Activated naive CD4-positive, alpha-beta T cell treated with anti-CD3 and anti-CD28 coated beads, Interleukin-2, amount 50 U/mL, for 72 hours (primary cell): ENCODE measurements around the gene TMEM74B. TPM values are rescaled to one million over a fixed set of nuclear protein-coding genes. Genes with fewer than 3 reads are reported as not detected.

Experiments used
- ATAC-seq, 2 donors: fragments of 150-1000 bp; cut with Tn5 transposase; 2 replicates each; pipeline ENCODE4 v1.10.0; 2021; ENCODE audit warnings: mild to moderate bottlenecking in 2 of 2, moderate library complexity in 2 of 2
- DNase-seq, 2 donors: peaks; one replicate each; pipeline ENCODE4 v3.0.0; 2021 to 2022; ENCODE audit warnings: low spot score in 2 of 2
- H3K27ac Mint-ChIP-seq, 2 donors: one replicate each; pipeline ENCODE4 v1.8.0; 2022; ENCODE audit warnings: mild to moderate bottlenecking in 2 of 2, mixed read lengths in 2 of 2
- H3K36me3 Mint-ChIP-seq, 2 donors: one replicate each; pipeline ENCODE4 v1.8.0; 2022; ENCODE audit warnings: mixed read lengths in 2 of 2
- H3K9me3 Mint-ChIP-seq, 2 donors: one replicate each; pipeline ENCODE4 v1.8.0; 2022; ENCODE audit warnings: mixed read lengths in 2 of 2
- total RNA-seq, 2 donors: library from RNA; stranded (reverse); gene quantifications; one replicate each; pipeline ENCODE4 v1.2.3, GENCODE V29; 2022

Gene TMEM74B
- total RNA-seq, 2 donors from 2014 or later = 8.3 TPM; not detected in 1

DNA sequence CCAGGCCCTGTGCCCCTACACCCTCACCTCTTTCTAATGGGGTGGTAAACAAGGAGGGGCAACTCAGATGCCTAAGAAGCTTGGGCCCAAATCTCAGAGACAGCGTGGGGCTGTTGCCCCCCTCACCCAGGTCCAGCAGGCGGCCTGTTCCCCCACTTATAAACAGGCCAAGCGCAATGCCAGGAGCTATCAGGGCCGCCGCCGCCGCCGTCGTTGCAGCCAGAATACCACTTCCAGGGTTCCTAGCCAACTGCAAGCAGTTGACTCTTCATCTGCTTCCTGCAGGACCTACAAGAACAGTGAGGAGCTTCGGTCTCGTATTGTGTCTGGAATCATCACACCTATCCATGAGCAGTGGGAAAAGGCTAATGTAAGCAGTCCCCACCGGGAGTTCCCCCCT lies 49.9 kb downstream of the TMEM74B start:
- DNase-seq (no peak), ATAC-seq (no peak)
- H3K9me3 Mint-ChIP-seq = no peaks in the 10 kb centered on the region
- H3K27ac Mint-ChIP-seq = no peak overlapping the region
- H3K36me3 Mint-ChIP-seq = peaks cover 19 to 43% of the 10 kb centered on the region in 2 donors

DNA sequence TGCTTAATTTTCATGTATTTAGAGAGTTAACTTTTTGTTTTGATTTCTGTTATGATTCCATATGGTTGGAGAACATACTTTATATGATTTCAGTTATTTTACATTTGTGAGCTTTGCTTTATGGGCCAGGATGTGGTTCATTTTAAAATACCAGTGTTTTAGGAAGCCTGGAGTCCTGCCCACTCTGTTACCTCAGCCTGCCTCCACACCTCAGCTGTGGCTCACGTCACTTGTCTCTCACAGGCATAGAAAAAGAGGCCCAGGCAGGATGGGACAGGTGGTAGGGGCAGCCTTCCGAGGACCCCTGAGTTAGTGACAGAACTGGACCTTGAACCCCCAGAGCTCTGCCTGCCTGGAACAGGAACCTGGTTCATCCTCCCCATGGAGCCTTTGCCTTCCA lies 50.4 kb downstream of the TMEM74B start:
- Mint-ChIP-seq H3K9me3 (no peaks in the 10 kb centered on the region), H3K27ac (no peak overlapping the region), H3K36me3 (peaks cover 22 to 47% of the 10 kb centered on the region in 2 donors)
- ATAC-seq (no peak), DNase-seq (no peak)

DNA sequence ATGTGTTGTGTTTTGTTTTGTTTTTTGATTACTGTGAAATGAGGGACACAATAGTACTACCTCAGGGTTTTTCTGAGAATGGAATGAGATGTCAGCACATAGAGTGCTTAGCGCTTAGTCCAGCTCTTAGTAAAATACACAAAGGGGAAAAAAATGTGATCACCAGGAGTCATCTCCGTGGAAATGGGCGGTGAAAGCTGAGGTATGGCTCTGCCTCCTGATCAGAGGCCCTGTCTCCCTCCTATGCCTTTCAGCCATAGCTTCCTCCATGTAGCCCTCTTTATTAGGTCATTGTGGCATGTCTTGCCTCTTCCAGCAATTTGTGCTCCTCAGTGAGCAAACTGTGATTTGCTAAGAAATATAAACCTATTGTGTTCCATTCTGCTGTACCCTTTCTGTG lies 53.4 kb downstream of the TMEM74B start:
- DNase-seq = no peak
- ATAC-seq = no peak
- H3K27ac Mint-ChIP-seq = peak overlapping the region; percentile 19 to 40
- H3K36me3 Mint-ChIP-seq = peaks cover 22 to 46% of the 10 kb centered on the region in 2 donors
- H3K9me3 Mint-ChIP-seq = no peaks in the 10 kb centered on the region

DNA sequence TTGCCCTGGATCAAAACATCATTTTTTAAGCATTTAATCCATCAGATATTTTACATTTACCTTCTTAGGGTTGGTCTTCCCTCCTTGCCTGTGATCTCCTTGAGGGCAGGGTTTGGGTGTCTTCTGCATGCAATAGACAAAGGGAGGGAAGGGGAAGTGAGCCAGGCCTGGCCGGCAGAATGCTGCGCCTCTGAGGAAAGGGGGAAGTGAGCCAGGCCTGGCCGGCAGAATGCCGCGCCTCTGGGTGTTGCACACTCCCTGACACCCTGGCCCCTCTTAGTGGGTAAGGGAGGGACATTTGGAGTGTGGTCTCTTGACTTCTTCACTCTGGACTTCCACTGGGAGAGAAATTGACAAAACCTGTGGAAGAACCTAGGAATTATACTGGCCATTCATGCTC lies 53.9 kb downstream of the TMEM74B start:
- DNase-seq = no peak
- peak overlapping the region; percentile 11 to 19 for H3K27ac Mint-ChIP-seq
- ATAC-seq = no peak
- H3K9me3 Mint-ChIP-seq = no peaks in the 10 kb centered on the region
- H3K36me3 Mint-ChIP-seq = peaks cover 21 to 50% of the 10 kb centered on the region in 2 donors

Other genes with a start within 250 kb of the TMEM74B start
- not detected for gene RSPO4, start 182.7 kb downstream of the TMEM74B start, total RNA-seq
- 100 to 1,000 TPM in 1 of 2 donors, 10 to 100 TPM in 1; 89.6 to 151 TPM for gene PSMF1, start 66.4 kb downstream of the TMEM74B start, total RNA-seq
- gene C20orf202, start 18.5 kb upstream of the TMEM74B start, total RNA-seq = under 1 TPM; 0.19 to 0.55 TPM
- gene RAD21L1, start 41.1 kb upstream of the TMEM74B start, total RNA-seq = under 1 TPM; 0.25 to 0.47 TPM
- 1 to 10 TPM; 3.2 to 4.8 TPM for gene SNPH, start 81.3 kb upstream of the TMEM74B start, total RNA-seq
- 10 to 100 TPM in 1 of 2 donors, 1 to 10 TPM in 1; 4.9 to 18.5 TPM for gene SDCBP2, start 144.2 kb upstream of the TMEM74B start, total RNA-seq
- 100 to 1,000 TPM; 147 to 374 TPM for gene FKBP1A, start 208.1 kb upstream of the TMEM74B start, total RNA-seq